Lung (tissue), 12 donors: Measurements from ENCODE around the gene TENM4. TPM values are rescaled to one million over a fixed set of nuclear protein-coding genes. Genes with fewer than 3 reads are reported as not detected.

Source experiments
- ATAC-seq: fragments of 200-7000 bp; cut with Tn5 transposase; one replicate; pipeline ENCODE4 v1.9.1; 2020; ENCODE audit warnings: moderate number of reproducible peaks; ENCODE audit not compliant: insufficient read depth, low FRiP score
- DNase-seq, 3 donors: peaks; one replicate each; pipeline ENCODE4 v3.0.0-alpha.2; 2013 to 2017
- H3K27ac ChIP-seq, 2 donors: one replicate each; pipeline ENCODE4 v1.5.1; 2013; ENCODE audit warnings: mild to moderate bottlenecking in 2 of 2, moderate library complexity in 2 of 2, control low read depth in 1 of 2, inconsistent platforms in 1 of 2, low read depth in 1 of 2, low read length in 1 of 2
- H3K27me3 ChIP-seq, 3 donors: one replicate each; pipeline ENCODE4 v1.5.1; 2013; ENCODE audit warnings: low read length in 2 of 3; ENCODE audit not compliant: control insufficient read depth in 3 of 3, insufficient read depth in 3 of 3
- H3K36me3 ChIP-seq, 4 donors: one replicate each; pipeline ENCODE4 v1.5.1; 2013; ENCODE audit warnings: low read length in 4 of 4, mild to moderate bottlenecking in 1 of 4, moderate library complexity in 1 of 4; ENCODE audit not compliant: control insufficient read depth in 4 of 4, insufficient read depth in 4 of 4
- H3K4me1 ChIP-seq, 5 donors: one replicate each; pipeline ENCODE4 v1.5.1; 2013; ENCODE audit warnings: low read length in 5 of 5, mild to moderate bottlenecking in 2 of 5, moderate library complexity in 1 of 5; ENCODE audit not compliant: control insufficient read depth in 5 of 5, insufficient read depth in 5 of 5
- H3K4me3 ChIP-seq: one replicate; pipeline ENCODE4 v1.5.1; 2013; ENCODE audit warnings: mild to moderate bottlenecking, control low read depth, moderate library complexity
- H3K9ac ChIP-seq, 2 donors: one replicate each; pipeline ENCODE4 v1.5.1; 2013; ENCODE audit warnings: low read length in 2 of 2, control low read depth in 1 of 2; ENCODE audit not compliant: insufficient read depth in 1 of 2
- H3K9me3 ChIP-seq, 4 donors: one replicate each; pipeline ENCODE4 v1.5.1; 2013; ENCODE audit warnings: low read length in 3 of 4, mild to moderate bottlenecking in 1 of 4, moderate library complexity in 1 of 4; ENCODE audit not compliant: control insufficient read depth in 4 of 4, insufficient read depth in 3 of 4
- WGBS, 2 donors: extraction: QIAGEN DNeasy Blood & Tissue Kit; methylation state at CpG; one replicate each; pipeline ENCODE4 v1.1.7; 2013; 5-methylcytosine and 5-hydroxymethylcytosine counted together
- polyA plus RNA-seq, 2 donors: library from polyadenylated mRNA; stranded (reverse); fragments of 200-250 nt; gene quantifications; one replicate each; pipeline ENCODE4 v1.2.1, GENCODE V29; 2013
- total RNA-seq, 2 donors: library from RNA; depleted of rRNA in 1 of 2; stranded (reverse); fragments of >200 nt in 1 of 2; gene quantifications; one replicate each; pipeline ENCODE4 v1.2.1, GENCODE V29; 2014 to 2021
- TF ChIP-seq, protein P1 (sequence below): IDR thresholded peaks from 2 replicates; pipeline ENCODE4 v1.5.1; 2012; ENCODE audit warnings: mild to moderate bottlenecking; ENCODE audit errors: control extremely low read depth, extremely low read depth
- donor health status: control.
- donor health status: control.
- donor health status: Bipolar disorder and iron deficiency.
- donor health status: healthy.
- donor health status: DM: yes; HTN: yes; CAD: no.

The TENM4 gene
- total and polyA plus RNA-seq, 4 donors, result 0.28 to 16.4 (median 3.2) TPM

DNA sequence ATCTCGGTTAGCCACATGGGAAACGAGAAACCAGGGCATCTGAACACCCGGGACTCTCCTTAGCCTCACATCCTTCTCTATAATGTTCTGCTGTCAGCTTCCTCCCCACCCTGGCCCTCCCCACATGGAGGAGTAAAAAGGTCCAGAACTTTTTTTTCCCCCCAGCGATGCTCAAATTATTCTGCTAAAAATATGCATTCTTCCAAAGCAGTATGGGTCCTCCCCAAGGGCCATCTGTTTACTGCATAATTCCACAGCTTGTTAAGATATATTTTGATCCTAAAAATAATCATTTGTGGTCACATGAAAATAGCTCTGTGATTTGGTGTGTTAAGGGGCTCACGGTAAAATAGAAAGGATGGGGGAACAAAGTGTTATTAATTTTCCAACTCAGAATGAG lies 584.6 kb downstream of the TENM4 start:
- TF ChIP-seq, protein P1, sequence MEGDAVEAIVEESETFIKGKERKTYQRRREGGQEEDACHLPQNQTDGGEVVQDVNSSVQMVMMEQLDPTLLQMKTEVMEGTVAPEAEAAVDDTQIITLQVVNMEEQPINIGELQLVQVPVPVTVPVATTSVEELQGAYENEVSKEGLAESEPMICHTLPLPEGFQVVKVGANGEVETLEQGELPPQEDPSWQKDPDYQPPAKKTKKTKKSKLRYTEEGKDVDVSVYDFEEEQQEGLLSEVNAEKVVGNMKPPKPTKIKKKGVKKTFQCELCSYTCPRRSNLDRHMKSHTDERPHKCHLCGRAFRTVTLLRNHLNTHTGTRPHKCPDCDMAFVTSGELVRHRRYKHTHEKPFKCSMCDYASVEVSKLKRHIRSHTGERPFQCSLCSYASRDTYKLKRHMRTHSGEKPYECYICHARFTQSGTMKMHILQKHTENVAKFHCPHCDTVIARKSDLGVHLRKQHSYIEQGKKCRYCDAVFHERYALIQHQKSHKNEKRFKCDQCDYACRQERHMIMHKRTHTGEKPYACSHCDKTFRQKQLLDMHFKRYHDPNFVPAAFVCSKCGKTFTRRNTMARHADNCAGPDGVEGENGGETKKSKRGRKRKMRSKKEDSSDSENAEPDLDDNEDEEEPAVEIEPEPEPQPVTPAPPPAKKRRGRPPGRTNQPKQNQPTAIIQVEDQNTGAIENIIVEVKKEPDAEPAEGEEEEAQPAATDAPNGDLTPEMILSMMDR, result no peak
- H3K9me3 ChIP-seq, result no peaks in the 10 kb centered on the region
- H3K4me1 ChIP-seq, result peaks cover 0 to 40% (median 0%) of the 10 kb centered on the region in 5 donors
- no peaks in the 10 kb centered on the region for H3K27me3 ChIP-seq
- WGBS, 2 donors, result 76 to 84% methylated on average over 5 of the region's 5 CpGs
- ATAC-seq (no peak), DNase-seq (no peak)
- no peak overlapping the region for H3K27ac ChIP-seq
- H3K4me3 ChIP-seq, result no peak overlapping the region
- no peak overlapping the region for H3K9ac ChIP-seq
- peaks cover 0 to 3% (median 0%) of the 10 kb centered on the region in 4 donors for H3K36me3 ChIP-seq

DNA sequence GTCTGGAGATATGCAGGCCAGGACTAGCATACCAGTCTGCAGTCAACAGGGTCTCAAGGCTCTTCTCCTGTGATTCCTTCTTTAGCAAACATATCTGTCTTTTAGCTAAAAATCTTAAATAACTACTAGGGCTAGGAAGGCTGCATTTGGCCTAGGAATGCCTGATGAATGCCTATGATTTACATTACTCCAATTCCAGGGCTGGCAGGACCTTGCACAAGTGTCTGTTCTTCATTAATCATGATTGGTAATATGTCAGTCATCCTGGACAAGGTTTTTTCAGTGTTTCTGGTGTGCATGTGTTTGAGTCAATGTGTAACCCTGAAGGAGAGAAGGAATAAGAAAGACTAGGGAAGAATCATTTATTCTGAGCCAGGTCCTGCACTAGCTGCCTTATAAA lies 585.7 kb downstream of the TENM4 start:
- TF ChIP-seq, protein P1, result no peak
- Histone ChIP-seq H3K9me3 (no peaks in the 10 kb centered on the region), H3K36me3 (peaks cover 0 to 3% (median 0%) of the 10 kb centered on the region in 4 donors), H3K4me1 (peaks cover 0 to 40% (median 0%) of the 10 kb centered on the region in 5 donors), H3K27ac (no peak overlapping the region), H3K27me3 (no peaks in the 10 kb centered on the region), H3K9ac (no peak overlapping the region), H3K4me3 (no peak overlapping the region)
- DNase-seq (no peak), ATAC-seq (no peak)

DNA sequence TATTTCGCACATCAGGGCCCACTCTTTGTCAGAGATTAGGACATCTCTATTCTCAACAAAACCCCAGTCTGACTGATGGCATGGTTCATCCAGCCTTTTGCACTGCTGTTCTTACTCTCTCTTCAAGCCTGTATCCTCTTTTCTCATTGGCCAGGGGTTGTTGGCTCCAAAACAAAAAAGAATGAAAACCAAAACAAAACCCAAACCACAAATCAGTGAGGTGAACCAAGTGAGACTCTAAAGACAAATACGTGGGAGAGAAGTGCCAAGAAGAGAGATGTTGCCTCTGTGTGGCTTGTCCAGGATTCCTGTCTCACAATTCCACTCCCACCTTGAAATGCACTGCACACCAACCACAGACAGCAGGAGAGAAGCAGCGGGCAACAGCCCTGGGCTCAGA lies 587.3 kb downstream of the TENM4 start:
- Histone ChIP-seq H3K4me1 (peaks cover 0 to 39% (median 0%) of the 10 kb centered on the region in 5 donors), H3K4me3 (no peak overlapping the region), H3K27ac (no peak overlapping the region), H3K27me3 (no peaks in the 10 kb centered on the region), H3K9ac (no peak overlapping the region), H3K9me3 (no peaks in the 10 kb centered on the region), H3K36me3 (peaks cover 0 to 3% (median 0%) of the 10 kb centered on the region in 4 donors)
- TF ChIP-seq, protein P1, result no peak
- no peak for DNase-seq
- no peak for ATAC-seq
- WGBS, 2 donors, result 90 to 93% methylated on average over 3 of the region's 3 CpGs

DNA sequence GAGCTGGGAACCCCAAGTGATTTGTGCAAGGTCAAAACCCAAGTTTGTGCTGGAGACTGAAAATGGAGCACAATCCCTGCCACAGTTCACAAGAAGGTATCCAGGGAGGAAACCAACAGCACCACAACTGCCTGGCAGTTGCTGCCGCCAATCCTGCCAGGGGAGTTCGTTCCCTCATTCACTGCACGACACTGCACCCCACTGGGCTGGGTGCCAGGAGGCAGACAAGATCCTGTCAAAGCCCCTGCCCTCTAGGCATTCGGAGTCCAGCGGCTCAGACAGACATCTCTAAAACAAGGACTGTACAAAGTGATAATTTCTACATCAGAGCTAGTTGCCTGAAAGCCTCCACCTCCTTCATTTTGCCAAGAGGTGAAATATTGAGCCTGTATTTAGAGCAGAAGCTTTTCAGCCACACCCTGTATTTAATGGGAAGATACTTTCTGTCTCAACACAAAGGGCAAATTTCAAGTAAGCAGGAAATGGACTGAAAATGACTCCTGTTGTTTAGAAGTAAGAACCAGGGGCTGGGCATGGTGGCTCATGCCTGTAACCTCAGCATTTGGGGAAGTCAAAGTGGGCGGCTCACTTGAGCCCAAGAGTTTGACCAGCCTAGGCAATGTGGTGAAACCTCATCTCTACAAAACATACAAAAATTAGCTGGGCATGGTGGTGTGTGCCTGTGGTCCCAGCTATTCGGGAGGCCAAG lies 588.8 kb downstream of the TENM4 start:
- Histone ChIP-seq H3K4me3 (no peak overlapping the region), H3K4me1 (peaks cover 0 to 24% (median 0%) of the 10 kb centered on the region in 5 donors), H3K9me3 (no peaks in the 10 kb centered on the region), H3K27ac (no peak overlapping the region), H3K36me3 (peaks cover 0 to 3% (median 0%) of the 10 kb centered on the region in 4 donors), H3K27me3 (no peaks in the 10 kb centered on the region), H3K9ac (no peak overlapping the region)
- peak; percentile 37 for ATAC-seq
- no peak for DNase-seq
- TF ChIP-seq, protein P1, result no peak
- 63% methylated on average over 7 of the region's 7 CpGs for WGBS, 2 donors
